IPS-11a (cell line): ENCODE results near the gene CCDC201.
"Not testable (repeated sequence)": the region's sequence is repeated elsewhere in the genome, so short reads cannot be mapped to it uniquely, and the experiment has no call there.

ENCODE experiments used
- H3K4me3 ChIP-seq: one replicate; pipeline ENCODE4 v1.5.1; 2013; ENCODE audit warnings: low read depth, low read length, control low read depth

CCDC201 gene

DNA sequence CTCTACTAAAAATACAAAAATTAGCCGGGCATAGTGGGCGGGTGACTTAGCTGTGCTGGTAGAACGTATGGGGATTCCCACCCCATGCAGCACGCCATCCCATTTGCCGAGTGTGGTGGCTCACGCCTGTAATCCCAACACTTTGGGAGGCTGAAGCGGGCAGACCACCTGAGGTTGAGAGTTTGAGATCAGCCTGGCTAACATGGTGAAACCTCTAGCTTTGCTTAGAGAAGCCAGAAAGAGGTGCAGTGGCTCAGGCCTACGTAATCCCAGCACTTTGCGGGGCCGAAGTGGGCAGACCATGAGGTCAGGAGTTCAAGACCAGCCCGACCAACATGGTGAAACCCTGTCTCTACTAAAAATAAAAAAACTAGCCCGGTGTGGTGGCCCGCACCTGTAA lies 45.2 kb downstream of the CCDC201 start:
- not testable (repeated sequence) for H3K4me3 ChIP-seq

DNA sequence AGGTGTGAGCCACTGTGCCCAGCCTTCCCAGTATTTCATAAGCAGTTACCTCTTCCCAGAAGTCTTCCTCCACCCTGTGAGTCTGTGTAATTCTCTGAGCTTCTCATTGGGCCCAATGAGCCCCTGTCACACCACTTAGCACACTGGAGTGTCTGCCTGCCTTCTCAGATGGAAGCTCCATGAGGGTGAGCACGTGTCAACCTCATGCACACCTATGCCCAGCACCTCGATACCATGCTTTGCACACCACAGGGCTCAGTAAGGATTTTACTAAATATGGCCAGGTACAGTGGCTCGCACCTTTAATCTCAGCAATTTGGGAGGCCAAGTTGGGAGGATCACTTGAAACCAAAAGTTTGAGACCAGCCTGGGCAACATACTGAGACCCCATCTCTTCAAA lies 46.3 kb downstream of the CCDC201 start:
- H3K4me3 ChIP-seq = not testable (repeated sequence)

- not testable (repeated sequence) for H3K4me3 ChIP-seq
These were observed 54.1 kb downstream of the CCDC201 start for GRCh38 chr7:45818763-45819162.

- H3K4me3 ChIP-seq = not testable (repeated sequence)
These were observed 55.0 kb downstream of the CCDC201 start for GRCh38 chr7:45817913-45818312.

DNA sequence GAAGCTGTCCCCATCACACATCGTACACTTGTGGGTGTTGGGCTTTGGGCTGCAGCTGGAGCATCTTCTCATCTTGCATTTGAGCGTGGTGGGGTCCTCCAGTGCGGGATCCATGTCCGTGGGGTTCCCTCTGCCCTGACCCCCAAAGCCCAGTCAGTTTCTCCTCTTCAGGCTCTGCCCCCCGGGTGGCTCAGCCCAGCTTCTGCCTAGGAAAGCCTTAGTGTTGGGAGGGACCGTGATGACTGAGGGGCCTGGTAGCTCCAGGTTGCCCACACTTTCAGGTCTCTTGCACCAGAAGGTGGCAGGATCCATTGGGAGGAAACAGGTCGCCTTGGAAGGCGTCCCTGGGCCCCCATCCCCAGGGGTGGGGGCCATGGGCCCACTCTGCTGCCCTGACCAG lies 55.9 kb downstream of the CCDC201 start:
- not testable (repeated sequence) for H3K4me3 ChIP-seq

DNA sequence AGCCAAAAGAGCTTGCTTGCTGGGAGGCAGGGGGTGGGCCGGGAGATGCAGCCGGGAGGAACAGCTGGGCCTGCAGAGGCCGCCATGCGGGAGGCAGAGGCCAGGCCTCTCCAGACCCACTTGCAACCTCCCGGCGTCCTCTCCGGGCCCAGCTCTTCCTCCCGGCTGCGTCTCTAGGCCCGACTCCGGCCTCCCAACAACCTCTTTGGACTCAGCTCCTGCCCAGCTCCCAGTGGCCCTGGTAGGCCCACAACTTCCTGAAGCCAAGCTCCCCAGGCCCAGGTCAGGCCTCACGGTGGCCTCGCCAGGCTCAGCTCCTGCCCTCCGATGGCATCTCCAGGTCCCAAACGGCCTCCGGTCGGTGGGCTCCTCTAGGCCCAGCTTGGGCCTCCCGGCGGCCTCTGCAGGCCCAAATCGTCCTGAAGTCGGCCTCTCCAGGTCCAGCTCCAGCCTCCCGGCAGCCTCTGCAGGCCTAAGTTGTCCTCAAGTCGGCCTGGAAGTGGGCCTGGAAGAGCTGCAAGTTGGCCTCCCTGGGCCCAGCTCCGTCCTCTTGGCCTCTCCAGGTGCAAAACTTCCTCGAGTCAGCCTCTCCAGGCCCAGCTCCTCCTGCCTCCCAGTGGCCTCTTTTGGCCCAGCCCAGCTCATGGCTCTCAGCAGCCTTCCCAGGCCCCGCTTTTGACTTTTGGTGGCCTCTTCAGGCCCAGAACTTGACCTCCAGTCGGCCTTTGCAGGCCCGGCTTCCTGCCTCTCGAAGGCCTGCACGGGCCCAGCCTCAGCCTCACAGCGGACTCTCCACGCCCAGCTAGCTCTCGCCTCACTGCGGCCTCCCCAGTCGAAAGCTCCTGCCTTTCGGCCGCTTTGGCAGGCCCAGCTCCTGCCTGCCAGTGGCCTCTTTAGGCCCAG lies 58.4 kb downstream of the CCDC201 start:
- not testable (repeated sequence) for H3K4me3 ChIP-seq

GRCh38 chr7:45813771-45814170 lies 59.1 kb downstream of the CCDC201 start:
- H3K4me3 ChIP-seq = not testable (repeated sequence)

- H3K4me3 ChIP-seq = no peak overlapping the region
These were observed 59.9 kb downstream of the CCDC201 start for GRCh38 chr7:45812946-45813345.

GRCh38 chr7:45811652-45812234 lies 61.1 kb downstream of the CCDC201 start:
- not testable (repeated sequence) for H3K4me3 ChIP-seq

- not testable (repeated sequence) for H3K4me3 ChIP-seq
These were observed 62.4 kb downstream of the CCDC201 start for GRCh38 chr7:45810451-45811005.
